ENCODE measurements around the gene NDRG3.
A peak's percentile ranks its signal among the peaks of the same experiment; 100 is the strongest.
"Not testable (repeated sequence)": the region's sequence is repeated elsewhere in the genome, so short reads cannot be mapped to it uniquely, and the experiment has no call there.

NDRG3 gene

DNA sequence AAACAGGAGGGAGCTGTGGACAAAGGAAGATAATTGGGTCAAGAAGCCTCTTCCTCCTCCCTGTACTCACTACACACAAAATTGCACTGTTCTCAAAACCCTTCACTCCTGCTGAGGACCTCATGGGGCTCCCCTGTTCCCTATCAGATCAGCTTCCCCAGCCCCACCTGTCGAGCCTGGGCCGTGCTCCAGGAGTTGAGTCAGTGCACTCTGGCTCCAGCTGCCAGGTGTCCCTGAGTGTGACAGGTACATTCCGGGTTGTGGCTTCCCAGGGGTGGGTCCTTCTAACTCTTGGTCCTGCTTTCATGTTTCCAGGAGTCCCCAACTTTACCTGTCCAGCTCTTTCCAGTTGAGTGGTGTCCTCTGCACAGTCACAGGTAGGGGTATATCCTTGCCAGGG is 131.9 kb downstream of the NDRG3 start:
- no peak overlapping the region for H3K27ac ChIP-seq (ENCODE audit: low read depth, low read length)
- H2BK15ac ChIP-seq (replicated peaks; ENCODE audit: low read depth): no peak overlapping the region
- no peak for DNase-seq
- H2BK120ac ChIP-seq (ENCODE audit: low read depth, low read length): no peak overlapping the region
- no peaks in the 10 kb centered on the region for H3K4me1 ChIP-seq (ENCODE audit: control insufficient read depth, low read depth, low read length)
- no peak overlapping the region for H3K9ac ChIP-seq (ENCODE audit: low read length)
- no CpG with 5 or more reads among the region's 3 CpGs for WGBS (ENCODE audit: extremely low coverage, insufficient coverage, low lambda C conversion rate)
- H3K27me3 ChIP-seq (ENCODE audit: insufficient read depth, low read length, poor library complexity): no peaks in the 10 kb centered on the region
- no peak overlapping the region for H3K23ac ChIP-seq (ENCODE audit: low read length)
- H3K18ac ChIP-seq (ENCODE audit: low read length): no peak overlapping the region
- peaks cover 24% of the 10 kb centered on the region for H3K36me3 ChIP-seq (ENCODE audit: control insufficient read depth, insufficient read depth, low read length)
- no peak overlapping the region for H4K8ac ChIP-seq (ENCODE audit: low read depth, low read length)
- H3K4me3 ChIP-seq (ENCODE audit: low read length): no peak overlapping the region
- H2AK5ac ChIP-seq (ENCODE audit: low read length): no peak overlapping the region
- no peak overlapping the region for H2BK5ac ChIP-seq (ENCODE audit: low read length)
- H3K4ac ChIP-seq (ENCODE audit: low read depth, low read length): no peak overlapping the region
- H3K56ac ChIP-seq (ENCODE audit: low read length): no peak overlapping the region
- H4K5ac ChIP-seq (ENCODE audit: low read length): no peak overlapping the region
- no peak overlapping the region for H3K4me2 ChIP-seq (ENCODE audit: low read length)
- H3K79me2 ChIP-seq (ENCODE audit: control insufficient read depth, insufficient read depth, low read length): no peaks in the 10 kb centered on the region
- no peaks in the 10 kb centered on the region for H3K79me1 ChIP-seq (ENCODE audit: low read length)

DNA sequence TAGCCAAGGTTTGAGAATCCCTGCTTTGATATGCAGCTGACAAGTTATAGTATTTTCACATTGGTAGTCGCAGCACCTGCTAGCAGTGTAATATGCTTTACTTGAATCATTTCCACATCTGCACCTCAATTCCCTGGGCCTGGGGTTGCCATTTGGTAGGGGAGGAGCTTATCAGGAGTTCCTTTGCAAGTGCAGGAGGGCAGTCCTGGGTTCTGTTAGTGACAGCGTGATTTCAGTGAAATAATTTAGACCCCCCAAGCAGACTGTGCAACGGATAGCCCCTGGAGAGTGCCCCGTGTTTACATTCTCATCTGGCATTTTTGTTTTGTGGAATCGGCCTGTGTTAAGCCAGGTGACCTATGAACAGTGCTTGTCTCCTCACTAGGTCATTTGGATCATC is 134.3 kb downstream of the NDRG3 start:
- H2BK5ac ChIP-seq (ENCODE audit: low read length): no peak overlapping the region
- H3K9ac ChIP-seq (ENCODE audit: low read length): no peak overlapping the region
- H3K4me3 ChIP-seq (ENCODE audit: low read length): no peak overlapping the region
- no peaks in the 10 kb centered on the region for H3K4me1 ChIP-seq (ENCODE audit: control insufficient read depth, low read depth, low read length)
- no peak overlapping the region for H3K23ac ChIP-seq (ENCODE audit: low read length)
- no peak overlapping the region for H3K18ac ChIP-seq (ENCODE audit: low read length)
- H4K5ac ChIP-seq (ENCODE audit: low read length): no peak overlapping the region
- H3K27me3 ChIP-seq (ENCODE audit: insufficient read depth, low read length, poor library complexity): no peaks in the 10 kb centered on the region
- H2BK15ac ChIP-seq (replicated peaks; ENCODE audit: low read depth): no peak overlapping the region
- WGBS (ENCODE audit: extremely low coverage, insufficient coverage, low lambda C conversion rate): no CpG with 5 or more reads among the region's 5 CpGs
- peaks cover 7% of the 10 kb centered on the region for H3K79me1 ChIP-seq (ENCODE audit: low read length)
- peaks cover 16% of the 10 kb centered on the region for H3K79me2 ChIP-seq (ENCODE audit: control insufficient read depth, insufficient read depth, low read length)
- H2BK120ac ChIP-seq (ENCODE audit: low read depth, low read length): no peak overlapping the region
- H3K56ac ChIP-seq (ENCODE audit: low read length): no peak overlapping the region
- no peak overlapping the region for H3K4me2 ChIP-seq (ENCODE audit: low read length)
- no peak overlapping the region for H3K4ac ChIP-seq (ENCODE audit: low read depth, low read length)
- H2AK5ac ChIP-seq (ENCODE audit: low read length): no peak overlapping the region
- H4K8ac ChIP-seq (ENCODE audit: low read depth, low read length): no peak overlapping the region
- H3K27ac ChIP-seq (ENCODE audit: low read depth, low read length): no peak overlapping the region
- no peak for DNase-seq
- peaks cover 29% of the 10 kb centered on the region for H3K36me3 ChIP-seq (ENCODE audit: control insufficient read depth, insufficient read depth, low read length)

DNA sequence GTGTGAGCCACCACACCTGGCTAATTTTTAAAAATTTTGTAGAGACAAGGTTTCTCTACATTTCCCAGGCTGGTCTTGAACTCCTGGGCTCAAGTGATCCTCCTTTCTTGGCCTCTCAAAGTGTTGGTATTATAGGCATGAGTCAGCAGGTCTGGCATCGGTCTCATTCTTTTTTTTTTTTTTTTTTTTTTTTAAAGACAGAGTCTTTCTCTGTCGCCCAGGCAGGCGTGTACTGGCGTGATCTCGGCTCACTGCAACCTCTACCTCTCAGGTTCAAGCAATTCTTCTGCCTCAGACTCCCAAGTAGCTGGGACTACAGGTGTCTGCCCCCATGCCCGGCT is 137.5 kb downstream of the NDRG3 start:
- H3K27ac ChIP-seq (ENCODE audit: low read depth, low read length); H3K4me2 ChIP-seq (ENCODE audit: low read length); H3K4me1 ChIP-seq (ENCODE audit: control insufficient read depth, low read depth, low read length); H2BK15ac ChIP-seq (replicated peaks; ENCODE audit: low read depth); H2AK5ac ChIP-seq (ENCODE audit: low read length); H3K27me3 ChIP-seq (ENCODE audit: insufficient read depth, low read length, poor library complexity); H3K56ac ChIP-seq (ENCODE audit: low read length); H3K18ac ChIP-seq (ENCODE audit: low read length); H3K4ac ChIP-seq (ENCODE audit: low read depth, low read length); H3K9ac ChIP-seq (ENCODE audit: low read length); H2BK5ac ChIP-seq (ENCODE audit: low read length); DNase-seq; H4K8ac ChIP-seq (ENCODE audit: low read depth, low read length); H3K4me3 ChIP-seq (ENCODE audit: low read length); H3K23ac ChIP-seq (ENCODE audit: low read length); H2BK120ac ChIP-seq (ENCODE audit: low read depth, low read length); H4K5ac ChIP-seq (ENCODE audit: low read length): not testable (repeated sequence)
- WGBS (ENCODE audit: extremely low coverage, insufficient coverage, low lambda C conversion rate): no CpG with 5 or more reads among the region's 6 CpGs
- peaks cover 19% of the 10 kb centered on the region for H3K36me3 ChIP-seq (ENCODE audit: control insufficient read depth, insufficient read depth, low read length)
- peaks cover 11% of the 10 kb centered on the region for H3K79me1 ChIP-seq (ENCODE audit: low read length)
- peaks cover 25% of the 10 kb centered on the region for H3K79me2 ChIP-seq (ENCODE audit: control insufficient read depth, insufficient read depth, low read length)

DNA sequence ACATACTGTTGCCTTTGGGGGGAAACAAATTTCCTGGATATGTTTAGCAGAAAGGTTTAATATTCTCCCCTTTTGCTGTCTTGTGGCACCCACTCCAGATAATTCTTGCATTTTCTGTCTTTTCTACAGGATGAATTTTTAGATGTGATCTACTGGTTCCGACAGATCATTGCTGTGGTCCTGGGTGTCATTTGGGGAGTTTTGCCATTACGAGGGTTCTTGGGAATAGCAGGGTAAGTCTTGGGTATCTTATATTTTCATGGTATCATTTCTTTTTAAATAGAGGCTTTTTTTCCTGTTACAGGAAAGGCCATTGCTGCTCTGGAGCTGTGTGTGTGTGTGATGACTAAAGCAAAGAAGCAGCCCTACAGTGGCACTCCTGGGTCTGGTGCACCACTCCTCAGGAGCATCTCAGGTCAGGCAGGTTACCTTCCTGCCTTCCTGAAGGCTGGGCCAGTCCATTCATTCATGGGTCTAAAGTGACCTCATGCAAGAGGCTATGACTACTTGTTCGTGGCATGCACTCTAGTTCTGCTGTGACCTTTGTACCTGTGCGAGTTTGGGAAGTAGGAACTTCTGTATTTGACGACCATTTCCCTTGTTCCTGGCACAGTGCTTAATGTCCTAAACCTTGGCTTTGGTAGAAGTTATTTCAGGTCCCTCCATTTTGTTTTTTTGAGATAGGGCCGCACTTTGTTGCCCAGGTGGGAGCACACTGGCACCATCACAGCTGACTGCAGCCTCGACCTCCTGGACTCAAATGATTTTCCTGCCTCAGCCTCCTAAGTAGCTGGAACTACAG is 138.1 kb downstream of the NDRG3 start:
- no peak overlapping the region for H3K56ac ChIP-seq (ENCODE audit: low read length)
- H3K18ac ChIP-seq (ENCODE audit: low read length): no peak overlapping the region
- H3K4me3 ChIP-seq (ENCODE audit: low read length): no peak overlapping the region
- no peak overlapping the region for H3K9ac ChIP-seq (ENCODE audit: low read length)
- H3K79me2 ChIP-seq (ENCODE audit: control insufficient read depth, insufficient read depth, low read length): peaks cover 25% of the 10 kb centered on the region
- peaks cover 17% of the 10 kb centered on the region for H3K36me3 ChIP-seq (ENCODE audit: control insufficient read depth, insufficient read depth, low read length)
- no CpG with 5 or more reads among the region's 7 CpGs for WGBS (ENCODE audit: extremely low coverage, insufficient coverage, low lambda C conversion rate)
- no peak overlapping the region for H4K5ac ChIP-seq (ENCODE audit: low read length)
- no peak overlapping the region for H3K23ac ChIP-seq (ENCODE audit: low read length)
- H3K4me1 ChIP-seq (ENCODE audit: control insufficient read depth, low read depth, low read length): peaks cover 2% of the 10 kb centered on the region
- peaks cover 11% of the 10 kb centered on the region for H3K79me1 ChIP-seq (ENCODE audit: low read length)
- no peak overlapping the region for H3K27ac ChIP-seq (ENCODE audit: low read depth, low read length)
- no peak for DNase-seq
- no peak overlapping the region for H2AK5ac ChIP-seq (ENCODE audit: low read length)
- no peak overlapping the region for H3K4ac ChIP-seq (ENCODE audit: low read depth, low read length)
- H4K8ac ChIP-seq (ENCODE audit: low read depth, low read length): no peak overlapping the region
- no peak overlapping the region for H2BK120ac ChIP-seq (ENCODE audit: low read depth, low read length)
- H3K27me3 ChIP-seq (ENCODE audit: insufficient read depth, low read length, poor library complexity): no peaks in the 10 kb centered on the region
- no peak overlapping the region for H2BK5ac ChIP-seq (ENCODE audit: low read length)
- no peak overlapping the region for H3K4me2 ChIP-seq (ENCODE audit: low read length)
- no peak overlapping the region for H2BK15ac ChIP-seq (replicated peaks; ENCODE audit: low read depth)

DNA sequence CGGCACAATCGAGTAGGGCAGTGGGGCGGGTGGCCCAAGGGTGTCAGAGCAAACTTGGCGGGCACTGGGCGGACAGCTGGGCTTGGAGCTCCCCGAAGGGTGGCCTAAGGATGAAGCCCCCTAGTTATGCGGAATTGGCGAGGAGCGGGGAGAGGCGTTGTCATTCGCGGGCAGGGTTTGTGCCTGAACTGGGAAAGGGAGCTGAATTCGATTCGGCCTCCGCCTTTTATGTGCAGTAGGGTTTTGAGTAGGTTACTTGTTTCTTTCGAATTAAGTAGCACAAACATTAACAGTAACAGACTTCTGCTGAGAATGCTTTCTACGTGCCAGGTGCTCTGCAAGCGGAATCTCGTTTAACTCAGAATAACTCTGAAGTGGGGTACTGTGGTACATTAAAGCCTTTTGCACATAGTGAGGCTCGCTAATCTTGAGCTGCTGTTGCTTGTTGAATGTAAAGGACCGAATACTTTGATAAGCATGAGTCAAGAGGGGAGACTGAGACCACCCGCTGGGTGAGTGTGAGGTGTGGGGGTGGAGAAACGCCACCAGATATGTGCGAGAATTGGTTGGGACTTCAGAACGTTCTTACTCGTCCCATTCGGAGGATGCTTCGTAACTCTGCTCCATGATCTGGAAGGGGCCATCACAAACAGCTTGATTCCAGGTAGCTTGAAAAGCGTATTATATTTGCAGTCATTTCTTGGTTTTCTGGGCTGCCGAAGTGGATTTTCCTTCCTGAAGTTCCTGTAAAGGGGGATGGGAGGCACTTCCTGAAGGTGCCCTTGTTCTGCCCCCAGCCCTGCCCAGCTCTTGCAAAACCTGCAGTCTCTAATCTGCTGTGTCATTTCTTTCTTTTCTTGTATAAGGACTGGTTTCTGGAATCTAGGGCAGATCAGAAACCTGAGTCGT is 139.5 kb downstream of the NDRG3 start:
- no CpG with 5 or more reads among the region's 31 CpGs for WGBS (ENCODE audit: extremely low coverage, insufficient coverage, low lambda C conversion rate)
- peak; percentile 75 for DNase-seq
- Histone ChIP-seq H3K27me3 (ENCODE audit: insufficient read depth, low read length, poor library complexity) (no peaks in the 10 kb centered on the region), H3K27ac (ENCODE audit: low read depth, low read length) (peak overlapping the region; percentile 56), H3K23ac (ENCODE audit: low read length) (no peak overlapping the region), H3K4me1 (ENCODE audit: control insufficient read depth, low read depth, low read length) (peaks cover 2% of the 10 kb centered on the region), H3K18ac (ENCODE audit: low read length) (peak overlapping the region; percentile 22), H3K79me1 (ENCODE audit: low read length) (peaks cover 11% of the 10 kb centered on the region), H3K56ac (ENCODE audit: low read length) (peak overlapping the region; percentile 99), H3K4me2 (ENCODE audit: low read length) (peak overlapping the region; percentile 91), H4K5ac (ENCODE audit: low read length) (no peak overlapping the region), H2BK15ac (replicated peaks; ENCODE audit: low read depth) (no peak overlapping the region), H3K36me3 (ENCODE audit: control insufficient read depth, insufficient read depth, low read length) (peaks cover 8% of the 10 kb centered on the region), H2AK5ac (ENCODE audit: low read length) (peak overlapping the region; percentile 38), H3K4me3 (ENCODE audit: low read length) (peak overlapping the region; percentile 97), H2BK5ac (ENCODE audit: low read length) (peak overlapping the region; percentile 35), H3K4ac (ENCODE audit: low read depth, low read length) (peak overlapping the region; percentile 21), H2BK120ac (ENCODE audit: low read depth, low read length) (no peak overlapping the region), H3K79me2 (ENCODE audit: control insufficient read depth, insufficient read depth, low read length) (peaks cover 25% of the 10 kb centered on the region), H4K8ac (ENCODE audit: low read depth, low read length) (no peak overlapping the region), H3K9ac (ENCODE audit: low read length) (peak overlapping the region; percentile 93)

All from mesendoderm (in vitro differentiated cells).